K562 (cell line): ENCODE measurements around the gene PUS3. TPM values are rescaled to one million over a fixed set of nuclear protein-coding genes. Genes with fewer than 3 reads are reported as not detected.

Experiments
- ATAC-seq: fragments of 200-7000 bp; cut with Tn5 transposase; 3 replicates; pipeline ENCODE4 v1.9.1; 2020; ENCODE audit warnings: moderate library complexity
- BruUV-seq: library from RNA; stranded (reverse); fragments of 400-500 nt; replicated peaks from 2 replicates; lab custom pipeline; 2021; lab: Mats Ljungman, UMichigan
- CTCF ChIA-PET: fragments of 300-600 bp; formaldehyde crosslinking; extraction: SDS; loops from one replicate; lab custom pipeline; 2021; ENCODE audit warnings: low intra/inter-chr PET ratio; lab: Yijun Ruan, JAX
- POLR2A ChIA-PET: fragments of 300-600, 350-650 bp; sonication (Branson Sonifier 250); formaldehyde crosslinking; extraction: SDS; loops from one replicate; lab custom pipeline; 2021; ENCODE audit warnings: antibody characterized with exemption, inconsistent platforms; lab: Yijun Ruan, JAX
- DNase-seq, 4 experiments: peaks; one replicate each; pipeline versions ENCODE4 v3.0.0 to v3.0.0-alpha.2; 2011 to 2018; ENCODE audit warnings: low spot score in 3 of 4, mixed read lengths in 3 of 4; ENCODE audit errors: extremely low read depth in 1 of 4
- FAIRE-seq: peaks from 2 replicates; lab custom pipeline; 2011; peaks lifted over from hg19 to GRCh38; lab: Jason Lieb, UNC
- H2AFZ ChIP-seq: 2 replicates; pipeline ENCODE4 v1.6.0; 2011; ENCODE audit warnings: low read depth, low read length, control low read depth, inconsistent platforms
- H3K27ac ChIP-seq: fragments of 200-600 bp; 3 replicates; pipeline ENCODE4 v1.8.0; 2011; ENCODE audit warnings: low read depth, mild to moderate bottlenecking, control low read depth, inconsistent platforms, low read length, moderate library complexity, mixed read lengths; ENCODE audit errors: extremely low read depth
- H3K27me3 ChIP-seq, 2 experiments: fragments of 300-600 bp in 1 of 2; 2 replicates in 1 of 2; 3 replicates in 1 of 2; pipeline versions ENCODE4 v1.6.0 to v1.8.0; 2011; ENCODE audit warnings: inconsistent platforms in 2 of 2, low read length in 2 of 2, mild to moderate bottlenecking in 1 of 2, mixed read lengths in 1 of 2, moderate library complexity in 1 of 2; ENCODE audit not compliant: control insufficient read depth in 2 of 2, insufficient read depth in 2 of 2
- H3K36me3 ChIP-seq: fragments of 300-600 bp; 3 replicates; pipeline ENCODE4 v1.8.0; 2011; ENCODE audit warnings: mild to moderate bottlenecking, low read length, inconsistent platforms; ENCODE audit not compliant: control insufficient read depth, insufficient read depth
- H3K4me1 ChIP-seq, 2 experiments: fragments of 200-600 bp in 1 of 2; replicated peaks in 1 of 2; 2 replicates in 1 of 2; 3 replicates in 1 of 2; pipeline versions ENCODE4 v1.5.1 to v1.8.0; 2011; ENCODE audit warnings: inconsistent platforms in 2 of 2, low read length in 2 of 2, mild to moderate bottlenecking in 1 of 2, mixed read lengths in 1 of 2, moderate library complexity in 1 of 2; ENCODE audit not compliant: control insufficient read depth in 2 of 2, insufficient read depth in 2 of 2
- H3K4me2 ChIP-seq: 2 replicates; pipeline ENCODE4 v1.6.1; 2011; ENCODE audit warnings: low read length, control low read depth, inconsistent platforms, mixed read lengths; ENCODE audit not compliant: insufficient read depth
- H3K4me3 ChIP-seq: fragments of 200-600 bp; sonication (generic), shearing (Covaris generic); 2 replicates; pipeline ENCODE4 v1.5.1; 2016; ENCODE audit warnings: control low read depth, inconsistent platforms
- H3K79me2 ChIP-seq: fragments of 200-600 bp; 3 replicates; pipeline ENCODE4 v1.8.0; 2011; ENCODE audit warnings: low read length, inconsistent platforms; ENCODE audit not compliant: control insufficient read depth, insufficient read depth
- H3K9ac ChIP-seq, 2 experiments: 2 replicates each; pipeline versions ENCODE4 v1.6.0 to v1.6.1; 2011; ENCODE audit warnings: low read depth in 2 of 2, low read length in 2 of 2, control low read depth in 1 of 2, inconsistent platforms in 1 of 2, mild to moderate bottlenecking in 1 of 2, mixed read lengths in 1 of 2; ENCODE audit not compliant: insufficient read depth in 1 of 2
- H3K9me1 ChIP-seq: one replicate; pipeline ENCODE4 v1.6.0; 2011; ENCODE audit warnings: inconsistent platforms, mild to moderate bottlenecking, low read length, moderate library complexity; ENCODE audit not compliant: control insufficient read depth, insufficient read depth
- H3K9me3 ChIP-seq: replicated peaks from 2 replicates; pipeline ENCODE4 v1.5.1; 2011; ENCODE audit warnings: low read depth, low read length, inconsistent platforms; ENCODE audit not compliant: control insufficient read depth, insufficient read depth
- H4K20me1 ChIP-seq: replicated peaks from 2 replicates; pipeline ENCODE4 v1.6.1; 2011; ENCODE audit warnings: low read length, inconsistent platforms, mixed read lengths; ENCODE audit not compliant: control insufficient read depth, insufficient read depth
- CBFA2T3 ChIP-seq: fragments of 450-650 bp; IDR thresholded peaks from 2 replicates; pipeline ENCODE4 v1.6.1; 2017
- ETV6 ChIP-seq, 3 experiments: fragments of 150-350 bp in 1 of 3; sonication (generic) in 1 of 3; formaldehyde crosslinking in 1 of 3; IDR thresholded peaks; 2 replicates each; pipeline versions ENCODE4 v1.6.1 to v1.8.0; 2014 to 2022; ENCODE audit warnings: borderline replicate concordance in 2 of 3, low read depth in 2 of 3, antibody characterized with exemption in 1 of 3, low read length in 1 of 3, mild to moderate bottlenecking in 1 of 3, missing genetic modification reagents in 1 of 3
- MCM2 ChIP-seq: fragments of 450-650 bp; IDR thresholded peaks from 2 replicates; pipeline ENCODE4 v1.6.1; 2017; ENCODE audit warnings: low read depth, mild to moderate bottlenecking
- SNRNP70 ChIP-seq: fragments of 200-400 bp; formaldehyde crosslinking; optimal IDR thresholded peaks from 2 replicates; pipeline ENCODE3; 2017; ENCODE audit warnings: low read depth, low read length
- SPI1 ChIP-seq: IDR thresholded peaks from 2 replicates; pipeline ENCODE4 v1.6.1; 2011; ENCODE audit warnings: low read depth, low read length, control low read depth, borderline replicate concordance
- ZFPM2 ChIP-seq: fragments of 250-450 bp; sonication (Bioruptor Pico); IDR thresholded peaks from 2 replicates; pipeline ENCODE4 v1.5.1; 2022; ENCODE audit warnings: mild to moderate bottlenecking
- ZNF77 ChIP-seq: fragments of 250-450 bp; sonication (Bioruptor Pico); IDR thresholded peaks from 2 replicates; pipeline ENCODE4 v1.5.0; 2020
- WGBS: fragments of 100-300 bp; shearing (Covaris generic); methylation state at CpG from one replicate; pipeline ENCODE4 v1.1.6; 2016; ENCODE audit warnings: low coverage, mixed read lengths; ENCODE audit not compliant: insufficient coverage; ENCODE audit errors: missing lambda C conversion rate; 5-methylcytosine and 5-hydroxymethylcytosine counted together
- in situ Hi-C: fragments of 300-500 bp; cut with MboI; formaldehyde crosslinking; loops from 4 replicates; pipeline ENCODE4 v1.15.0; 2018; ENCODE audit warnings: inconsistent platforms, mixed read lengths
- intact Hi-C: fragments of 100-400 bp; cut with micrococcal nuclease; formaldehyde crosslinking; loops from 2 replicates; pipeline ENCODE4 v1.14.2; 2022
- polyA plus RNA-seq, 8 experiments: library from polyadenylated mRNA; depleted of rRNA in 4 of 8; stranded (reverse) in 5 of 8; unstranded in 3 of 8; fragments of >200 nt; fragmentation: Nextera tagmentation in 2 of 8; fragmentation: Illumina TruSeq in 1 of 8; extraction: Ambion mirVana in 2 of 8; extraction: Trizol in 1 of 8; gene quantifications; 2 replicates each; pipeline versions ENCODE4 v1.2.1 to v1.2.3, GENCODE V29; 2011 to 2014; ENCODE audit warnings: inconsistent platforms in 1 of 8, missing spikeins in 1 of 8
- total RNA-seq, 7 experiments: library from RNA; depleted of rRNA in 6 of 7; stranded (reverse); fragments of >200 nt in 6 of 7; fragmentation: Illumina TruSeq in 2 of 7; extraction: Trizol in 2 of 7; gene quantifications; 2 replicates each; pipeline versions ENCODE4 v1.2.1 to v1.2.3, GENCODE V29; 2011 to 2021; ENCODE audit warnings: low replicate concordance in 1 of 7
- TF ChIP-seq, protein P1 (sequence below): fragments of 250-450 bp; sonication (Bioruptor Pico); IDR thresholded peaks from 2 replicates; pipeline ENCODE4 v1.5.0; 2021
- TF ChIP-seq, protein P2 (sequence below), 2 experiments: IDR thresholded peaks in 1 of 2; conservative IDR thresholded peaks in 1 of 2; 2 replicates each; pipeline ENCODE4 v1.6.1; 2016; ENCODE audit warnings: low read depth in 2 of 2, mild to moderate bottlenecking in 1 of 2, missing compliant biosample characterization in 1 of 2, missing genetic modification characterization in 1 of 2, moderate library complexity in 1 of 2

The PUS3 gene
- total and polyA plus RNA-seq, 9 of the 15 experiments (the other 6 are each of a cell fraction or from before 2014, with no cell fraction given) = 16.5 to 49.2 (median 35.9) TPM

DNA sequence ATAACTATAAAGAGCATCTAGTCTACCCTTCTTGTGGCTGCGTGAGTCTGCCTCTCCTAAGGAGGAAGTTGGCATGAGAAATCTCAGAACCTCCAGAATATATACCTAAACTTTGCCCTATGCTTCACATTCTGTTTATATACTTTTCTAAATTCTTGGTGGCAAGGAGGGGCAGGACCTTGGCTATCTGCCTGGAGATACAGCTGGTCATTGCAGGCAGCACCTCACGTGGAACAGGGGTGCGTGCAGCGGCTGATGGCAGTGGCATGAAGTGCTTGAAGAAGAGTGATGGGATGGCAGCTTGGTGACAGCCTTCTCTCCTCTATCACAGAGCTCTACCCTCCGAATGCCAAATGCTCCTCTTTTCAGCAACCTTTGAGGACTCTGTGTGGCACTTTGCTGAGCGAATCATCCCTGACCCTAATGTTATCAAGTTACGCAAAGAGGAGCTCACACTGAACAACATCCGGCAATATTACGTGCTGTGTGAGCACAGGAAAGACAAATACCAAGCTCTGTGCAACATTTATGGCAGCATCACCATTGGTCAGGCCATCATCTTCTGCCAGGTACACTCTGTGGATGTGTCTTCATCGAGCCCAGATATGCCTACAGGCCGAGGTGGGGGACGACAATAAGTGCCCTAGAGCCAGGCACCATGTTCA lies 13.8 kb upstream of the PUS3 start:
- Histone ChIP-seq H3K36me3 (no peaks in the 10 kb centered on the region), H3K4me1 (no peaks in the 10 kb centered on the region), H3K27me3 (peaks cover 50 to 51% of the 10 kb centered on the region in 2 experiments), H2AFZ (no peak overlapping the region), H3K4me3 (no peak overlapping the region), H3K4me2 (no peak overlapping the region), H3K9me1 (no peaks in the 10 kb centered on the region), H3K27ac (no peak overlapping the region), H3K9me3 (no peaks in the 10 kb centered on the region), H3K79me2 (no peaks in the 10 kb centered on the region), H3K9ac (no peak overlapping the region), H4K20me1 (no peaks in the 10 kb centered on the region)
- intact Hi-C loops (no loop called here), in situ Hi-C loops (no loop called here)
- BruUV-seq = no TSS peak
- POLR2A ChIA-PET = interaction anchor here (0.6 to 1.5 kb wide), 3 partner anchors 13 to 15 kb away, joined by 3 to 9 read pairs (median 7); partner anchors contain the start of gene PUS3
- DNase-seq = no peak
- CTCF ChIA-PET = no interaction called here
- ATAC-seq = no peak
- WGBS = 1% methylated on average over 12 of the region's 12 CpGs
- FAIRE-seq = no peak
- no peak for TF ChIP-seq ZNF77
- TF ChIP-seq, protein P1, sequence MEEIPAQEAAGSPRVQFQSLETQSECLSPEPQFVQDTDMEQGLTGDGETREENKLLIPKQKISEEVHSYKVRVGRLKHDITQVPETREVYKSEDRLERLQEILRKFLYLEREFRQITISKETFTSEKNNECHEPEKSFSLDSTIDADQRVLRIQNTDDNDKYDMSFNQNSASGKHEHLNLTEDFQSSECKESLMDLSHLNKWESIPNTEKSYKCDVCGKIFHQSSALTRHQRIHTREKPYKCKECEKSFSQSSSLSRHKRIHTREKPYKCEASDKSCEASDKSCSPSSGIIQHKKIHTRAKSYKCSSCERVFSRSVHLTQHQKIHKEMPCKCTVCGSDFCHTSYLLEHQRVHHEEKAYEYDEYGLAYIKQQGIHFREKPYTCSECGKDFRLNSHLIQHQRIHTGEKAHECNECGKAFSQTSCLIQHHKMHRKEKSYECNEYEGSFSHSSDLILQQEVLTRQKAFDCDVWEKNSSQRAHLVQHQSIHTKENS (CRISPR knock-in tag) = no peak
- TF ChIP-seq ETV6 (IDR thresholded peaks at IDR 0.05; ENCODE audit: borderline replicate concordance in 1 of 2, low read depth in 2 of 2, low read length in 1 of 2) = no peak
- TF ChIP-seq ETV6 (CRISPR knock-in tag; IDR thresholded peaks at IDR 0.05; ENCODE audit: borderline replicate concordance) = no peak
- no peak for TF ChIP-seq SPI1
- no peak for TF ChIP-seq SNRNP70
- no peak for TF ChIP-seq CBFA2T3
- no peak for TF ChIP-seq MCM2
- TF ChIP-seq, protein P2, sequence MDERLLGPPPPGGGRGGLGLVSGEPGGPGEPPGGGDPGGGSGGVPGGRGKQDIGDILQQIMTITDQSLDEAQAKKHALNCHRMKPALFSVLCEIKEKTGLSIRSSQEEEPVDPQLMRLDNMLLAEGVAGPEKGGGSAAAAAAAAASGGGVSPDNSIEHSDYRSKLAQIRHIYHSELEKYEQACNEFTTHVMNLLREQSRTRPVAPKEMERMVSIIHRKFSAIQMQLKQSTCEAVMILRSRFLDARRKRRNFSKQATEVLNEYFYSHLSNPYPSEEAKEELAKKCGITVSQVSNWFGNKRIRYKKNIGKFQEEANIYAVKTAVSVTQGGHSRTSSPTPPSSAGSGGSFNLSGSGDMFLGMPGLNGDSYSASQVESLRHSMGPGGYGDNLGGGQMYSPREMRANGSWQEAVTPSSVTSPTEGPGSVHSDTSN (CRISPR knock-in tag; IDR thresholded peaks at IDR 0.05; ENCODE audit: low read depth) = no peak
- TF ChIP-seq, protein P2 (tag; conservative IDR thresholded peaks at IDR 0.05; ENCODE audit: low read depth) = no peak
- no peak for TF ChIP-seq ZFPM2 (CRISPR knock-in tag)
